ENCODE results near the gene WDR72. TPM values are rescaled to one million over a fixed set of nuclear protein-coding genes. Genes with fewer than 3 reads are reported as not detected.

WDR72 gene
- total RNA-seq, 1 experiment from 2014 or later = 3.9 TPM

DNA sequence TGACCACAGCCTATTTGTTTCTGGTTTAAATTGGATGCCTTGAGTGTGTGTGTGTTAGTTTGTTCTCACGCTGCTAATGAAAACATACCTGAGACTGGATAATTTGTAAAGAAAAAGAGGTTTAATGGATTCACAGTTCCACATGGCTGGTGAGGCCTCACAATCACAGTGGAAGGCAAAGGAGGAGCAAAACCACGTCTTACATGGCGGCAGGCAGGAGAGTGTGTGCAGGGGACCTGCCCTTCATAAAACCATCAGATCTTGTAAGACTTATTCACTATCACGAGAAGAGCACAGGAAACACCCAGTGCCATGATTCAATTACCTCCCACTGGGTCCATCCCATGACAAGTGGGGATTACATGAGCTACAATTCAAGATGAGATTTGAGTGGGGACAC is 260.5 kb downstream of the WDR72 start:
- no peak overlapping the region for H3K4me3 Mint-ChIP-seq (ENCODE audit: low read depth, unreplicated experiment)
- no peak for DNase-seq
- no TSS peak for BruUV-seq (replicated peaks)
- intact Hi-C loops (cut with micrococcal nuclease; ENCODE audit: unreplicated experiment) = no loop called here
- peaks cover 6% of the 10 kb centered on the region for H3K9me3 Mint-ChIP-seq (ENCODE audit: low read depth, unreplicated experiment)
- H3K27me3 Mint-ChIP-seq (ENCODE audit: unreplicated experiment) = no peaks in the 10 kb centered on the region
- CTCF ChIA-PET = no interaction called here
- H3K36me3 Mint-ChIP-seq (ENCODE audit: insufficient read depth, unreplicated experiment) = no peaks in the 10 kb centered on the region
- H3K4me1 Mint-ChIP-seq (ENCODE audit: low read depth, unreplicated experiment) = no peaks in the 10 kb centered on the region
- TF ChIP-seq, protein P1, sequence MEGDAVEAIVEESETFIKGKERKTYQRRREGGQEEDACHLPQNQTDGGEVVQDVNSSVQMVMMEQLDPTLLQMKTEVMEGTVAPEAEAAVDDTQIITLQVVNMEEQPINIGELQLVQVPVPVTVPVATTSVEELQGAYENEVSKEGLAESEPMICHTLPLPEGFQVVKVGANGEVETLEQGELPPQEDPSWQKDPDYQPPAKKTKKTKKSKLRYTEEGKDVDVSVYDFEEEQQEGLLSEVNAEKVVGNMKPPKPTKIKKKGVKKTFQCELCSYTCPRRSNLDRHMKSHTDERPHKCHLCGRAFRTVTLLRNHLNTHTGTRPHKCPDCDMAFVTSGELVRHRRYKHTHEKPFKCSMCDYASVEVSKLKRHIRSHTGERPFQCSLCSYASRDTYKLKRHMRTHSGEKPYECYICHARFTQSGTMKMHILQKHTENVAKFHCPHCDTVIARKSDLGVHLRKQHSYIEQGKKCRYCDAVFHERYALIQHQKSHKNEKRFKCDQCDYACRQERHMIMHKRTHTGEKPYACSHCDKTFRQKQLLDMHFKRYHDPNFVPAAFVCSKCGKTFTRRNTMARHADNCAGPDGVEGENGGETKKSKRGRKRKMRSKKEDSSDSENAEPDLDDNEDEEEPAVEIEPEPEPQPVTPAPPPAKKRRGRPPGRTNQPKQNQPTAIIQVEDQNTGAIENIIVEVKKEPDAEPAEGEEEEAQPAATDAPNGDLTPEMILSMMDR (IDR thresholded peaks at IDR 0.05; ENCODE audit: unreplicated experiment) = no peak
- no peak overlapping the region for H3K27ac Mint-ChIP-seq (ENCODE audit: unreplicated experiment)

DNA sequence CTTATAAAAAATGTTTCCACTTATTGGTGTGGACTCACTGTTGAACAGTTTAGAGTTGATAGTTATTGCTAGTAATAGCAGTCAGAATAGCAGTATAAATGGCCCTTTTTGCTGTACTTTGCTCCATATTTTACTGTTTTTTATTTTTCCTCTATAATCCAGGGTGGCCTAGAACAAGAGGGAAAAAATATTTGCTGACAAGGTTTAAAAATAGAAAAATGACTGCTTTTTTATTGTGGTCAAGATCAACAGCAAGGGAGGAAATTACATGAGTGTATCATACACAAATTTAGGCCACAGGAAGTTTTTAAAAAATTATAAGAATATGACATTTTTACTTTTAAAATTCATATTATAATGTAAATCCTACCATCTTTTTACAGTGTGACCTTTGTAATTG is 269.1 kb downstream of the WDR72 start:
- CTCF ChIA-PET = no interaction called here

DNA sequence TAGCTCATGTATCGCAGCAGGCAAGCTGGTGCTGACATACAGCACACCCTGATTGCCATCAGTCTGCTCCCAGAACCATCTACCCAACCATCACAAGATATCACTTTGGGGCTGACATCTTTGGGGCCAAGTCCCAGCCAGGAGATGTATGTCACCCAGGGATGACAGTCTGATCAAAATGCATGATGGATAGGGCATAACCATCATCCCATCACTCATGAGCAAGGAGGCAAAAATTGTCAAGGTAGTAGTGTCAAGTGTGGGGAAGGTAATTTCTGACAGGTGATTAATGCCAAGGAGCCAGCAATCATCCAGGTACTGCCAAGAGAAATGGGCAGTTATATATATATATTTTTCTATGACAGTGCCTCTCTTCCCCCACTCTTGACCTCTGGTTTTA is 277.4 kb downstream of the WDR72 start:
- TF ChIP-seq, protein P1 (IDR thresholded peaks at IDR 0.05; ENCODE audit: unreplicated experiment) = no peak
- Mint-ChIP-seq H3K36me3 (ENCODE audit: insufficient read depth, unreplicated experiment) (no peaks in the 10 kb centered on the region), H3K4me3 (ENCODE audit: low read depth, unreplicated experiment) (no peak overlapping the region), H3K27me3 (ENCODE audit: unreplicated experiment) (no peaks in the 10 kb centered on the region), H3K27ac (ENCODE audit: unreplicated experiment) (no peak overlapping the region), H3K9me3 (ENCODE audit: low read depth, unreplicated experiment) (no peaks in the 10 kb centered on the region), H3K4me1 (ENCODE audit: low read depth, unreplicated experiment) (no peaks in the 10 kb centered on the region)
- no TSS peak for BruUV-seq (replicated peaks)
- DNase-seq = no peak
- CTCF ChIA-PET = no interaction called here
- intact Hi-C loops (cut with micrococcal nuclease; ENCODE audit: unreplicated experiment) = no loop called here

More for the DNA sequence above, 269.1 kb downstream of the WDR72 start:
- Mint-ChIP-seq H3K4me1 (ENCODE audit: low read depth, unreplicated experiment) (no peaks in the 10 kb centered on the region), H3K27ac (ENCODE audit: unreplicated experiment) (no peak overlapping the region), H3K4me3 (ENCODE audit: low read depth, unreplicated experiment) (no peak overlapping the region), H3K27me3 (ENCODE audit: unreplicated experiment) (no peaks in the 10 kb centered on the region), H3K36me3 (ENCODE audit: insufficient read depth, unreplicated experiment) (no peaks in the 10 kb centered on the region), H3K9me3 (ENCODE audit: low read depth, unreplicated experiment) (peaks cover 5% of the 10 kb centered on the region)
- intact Hi-C loops (cut with micrococcal nuclease; ENCODE audit: unreplicated experiment) = no loop called here
- no TSS peak for BruUV-seq (replicated peaks)
- TF ChIP-seq, protein P1 (IDR thresholded peaks at IDR 0.05; ENCODE audit: unreplicated experiment) = no peak
- DNase-seq = no peak

DNA sequence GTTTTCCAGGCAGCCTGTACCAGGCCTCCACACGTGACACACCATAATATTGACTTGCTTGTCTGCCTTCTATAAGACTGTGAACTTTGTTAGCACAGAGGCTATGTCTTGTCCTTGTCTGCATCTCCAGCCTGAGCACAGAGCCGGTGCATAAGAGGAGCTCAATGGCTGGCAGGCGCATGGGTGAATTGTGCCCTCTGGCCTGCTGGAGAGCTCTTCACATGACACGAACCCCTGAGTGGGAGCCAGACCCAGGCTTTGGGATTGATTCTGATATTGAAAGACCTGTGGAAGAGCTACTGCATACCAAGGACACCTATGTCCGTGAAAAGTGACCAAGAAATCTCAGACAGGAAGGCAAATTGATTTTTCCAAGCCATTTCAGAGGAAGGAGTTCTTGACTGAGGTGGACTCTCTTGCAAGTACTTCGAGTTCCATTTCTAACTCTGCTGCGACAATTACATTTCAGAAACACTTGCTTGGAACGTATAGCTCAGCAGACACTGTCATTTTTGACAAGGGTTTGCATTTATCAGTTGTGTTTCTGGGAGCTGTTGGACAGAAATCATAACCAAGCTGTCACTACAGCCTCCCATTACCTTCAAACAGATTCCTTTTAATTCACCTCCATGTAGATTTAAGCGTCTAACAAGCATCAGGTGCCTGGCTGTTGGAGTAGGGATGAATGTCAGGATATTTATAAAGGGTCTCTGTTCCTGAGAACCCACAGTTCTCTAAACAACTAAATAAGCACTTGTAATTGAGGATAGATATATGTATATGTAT is 281.3 kb downstream of the WDR72 start:
- Mint-ChIP-seq H3K9me3 (ENCODE audit: low read depth, unreplicated experiment) (no peaks in the 10 kb centered on the region), H3K4me1 (ENCODE audit: low read depth, unreplicated experiment) (no peaks in the 10 kb centered on the region), H3K36me3 (ENCODE audit: insufficient read depth, unreplicated experiment) (no peaks in the 10 kb centered on the region), H3K4me3 (ENCODE audit: low read depth, unreplicated experiment) (no peak overlapping the region), H3K27ac (ENCODE audit: unreplicated experiment) (no peak overlapping the region), H3K27me3 (ENCODE audit: unreplicated experiment) (no peaks in the 10 kb centered on the region)
- no peak for DNase-seq
- intact Hi-C loops (cut with micrococcal nuclease; ENCODE audit: unreplicated experiment) = no loop called here
- BruUV-seq (replicated peaks) = no TSS peak
- TF ChIP-seq, protein P1 (IDR thresholded peaks at IDR 0.05; ENCODE audit: unreplicated experiment) = no peak
- CTCF ChIA-PET = interaction anchor here (0.6 kb wide), 1 partner anchor 179 kb away, joined by 4 read pairs; no protein-coding TSS in a partner anchor
